CD4-positive, alpha-beta T cell (primary cell): Measurements from ENCODE around the gene APOBEC3A. TPM values are rescaled to one million over a fixed set of nuclear protein-coding genes. Genes with fewer than 3 reads are reported as not detected.
A peak's percentile ranks its signal among the peaks of the same experiment; 100 is the strongest.

ENCODE experiments used
- ATAC-seq: fragments of 200-7000 bp; cut with Tn5 transposase; one replicate; pipeline ENCODE4 v1.10.0; 2022; ENCODE audit warnings: mild to moderate bottlenecking; ENCODE audit not compliant: poor library complexity
- CTCF ChIA-PET: fragments of 350-600 bp; sonication (Branson Sonifier 250); formaldehyde crosslinking; loops from one replicate; lab custom pipeline; 2021; ENCODE audit warnings: antibody characterized with exemption, inconsistent platforms; lab: Charles Lee
- POLR2A ChIA-PET: fragments of 350-600 bp; sonication (Branson Sonifier 250); formaldehyde crosslinking; loops from one replicate; lab custom pipeline; 2021; ENCODE audit warnings: antibody characterized with exemption, inconsistent platforms; lab: Charles Lee
- DNase-seq, 14 experiments: peaks; one replicate each; pipeline ENCODE4 v3.0.0-alpha.2; 2013 to 2020; ENCODE audit warnings: mixed read lengths in 2 of 14
- H3K27ac ChIP-seq, 2 donors: one replicate each; pipeline versions ENCODE4 v1.5.1 to v1.7.0; 2013; ENCODE audit warnings: low read length in 2 of 2, low read depth in 1 of 2, mild to moderate bottlenecking in 1 of 2
- H3K27me3 ChIP-seq, 2 experiments: 1 replicate in 1 of 2; 2 replicates in 1 of 2; pipeline versions ENCODE4 v1.6.1 to v1.7.0; 2013; ENCODE audit warnings: low read length in 2 of 2, control low read depth in 1 of 2, mild to moderate bottlenecking in 1 of 2, moderate library complexity in 1 of 2; ENCODE audit not compliant: insufficient read depth in 2 of 2, control insufficient read depth in 1 of 2
- H3K36me3 ChIP-seq: one replicate; pipeline ENCODE4 v1.6.1; 2013; ENCODE audit warnings: low read length, control low read depth; ENCODE audit not compliant: insufficient read depth
- H3K4me1 ChIP-seq: one replicate; pipeline ENCODE4 v1.6.1; 2013; ENCODE audit warnings: low read length, control low read depth; ENCODE audit not compliant: insufficient read depth
- H3K4me3 ChIP-seq: one replicate; pipeline ENCODE4 v1.5.1; 2013; ENCODE audit warnings: mild to moderate bottlenecking, low read length, moderate library complexity
- H3K9me3 ChIP-seq, 2 experiments: 1 replicate in 1 of 2; 2 replicates in 1 of 2; pipeline versions ENCODE4 v1.6.1 to v1.7.0; 2013; ENCODE audit warnings: low read length in 2 of 2, mild to moderate bottlenecking in 2 of 2, control low read depth in 1 of 2, moderate library complexity in 1 of 2; ENCODE audit not compliant: control insufficient read depth in 1 of 2, insufficient read depth in 1 of 2
- H3K27ac Mint-ChIP-seq: one replicate; pipeline ENCODE4 v1.8.0; 2020; ENCODE audit warnings: mixed read lengths
- H3K27me3 Mint-ChIP-seq: one replicate; pipeline ENCODE4 v1.8.0; 2021; ENCODE audit warnings: mixed read lengths
- H3K36me3 Mint-ChIP-seq: one replicate; pipeline ENCODE4 v1.8.0; 2021; ENCODE audit warnings: low read depth, mixed read lengths
- H3K4me1 Mint-ChIP-seq: one replicate; pipeline ENCODE4 v1.8.0; 2021; ENCODE audit warnings: low read depth, mixed read lengths
- H3K4me3 Mint-ChIP-seq: one replicate; pipeline ENCODE4 v1.8.0; 2020; ENCODE audit warnings: mild to moderate bottlenecking, mixed read lengths
- H3K9me3 Mint-ChIP-seq: one replicate; pipeline ENCODE4 v1.8.0; 2020; ENCODE audit warnings: mixed read lengths
- intact Hi-C, 2 experiments: fragments of 100-400 bp; cut with DNase I in 1 of 2; cut with micrococcal nuclease in 1 of 2; formaldehyde crosslinking; loops; one replicate each; pipeline versions ENCODE4 v1.15.1 to v1.9.0; 2023 to 2025; cut with DNase I, micrococcal nuclease
- total RNA-seq, 174 experiments: library from RNA in 2 of 174; stranded (reverse) in 2 of 174; gene quantifications; one replicate each; pipeline ENCODE4 v1.2.3 and lab custom pipeline; 2021 to 2026
- TF ChIP-seq, protein P1 (sequence below): fragments of 200-600 bp; IDR thresholded peaks from one replicate; pipeline ENCODE4 v1.8.0; 2022; ENCODE audit warnings: antibody characterized with exemption, mild to moderate bottlenecking

Gene APOBEC3A
- total RNA-seq, 2 experiments from 2014 or later, result 0.74 to 1.6 TPM

DNA sequence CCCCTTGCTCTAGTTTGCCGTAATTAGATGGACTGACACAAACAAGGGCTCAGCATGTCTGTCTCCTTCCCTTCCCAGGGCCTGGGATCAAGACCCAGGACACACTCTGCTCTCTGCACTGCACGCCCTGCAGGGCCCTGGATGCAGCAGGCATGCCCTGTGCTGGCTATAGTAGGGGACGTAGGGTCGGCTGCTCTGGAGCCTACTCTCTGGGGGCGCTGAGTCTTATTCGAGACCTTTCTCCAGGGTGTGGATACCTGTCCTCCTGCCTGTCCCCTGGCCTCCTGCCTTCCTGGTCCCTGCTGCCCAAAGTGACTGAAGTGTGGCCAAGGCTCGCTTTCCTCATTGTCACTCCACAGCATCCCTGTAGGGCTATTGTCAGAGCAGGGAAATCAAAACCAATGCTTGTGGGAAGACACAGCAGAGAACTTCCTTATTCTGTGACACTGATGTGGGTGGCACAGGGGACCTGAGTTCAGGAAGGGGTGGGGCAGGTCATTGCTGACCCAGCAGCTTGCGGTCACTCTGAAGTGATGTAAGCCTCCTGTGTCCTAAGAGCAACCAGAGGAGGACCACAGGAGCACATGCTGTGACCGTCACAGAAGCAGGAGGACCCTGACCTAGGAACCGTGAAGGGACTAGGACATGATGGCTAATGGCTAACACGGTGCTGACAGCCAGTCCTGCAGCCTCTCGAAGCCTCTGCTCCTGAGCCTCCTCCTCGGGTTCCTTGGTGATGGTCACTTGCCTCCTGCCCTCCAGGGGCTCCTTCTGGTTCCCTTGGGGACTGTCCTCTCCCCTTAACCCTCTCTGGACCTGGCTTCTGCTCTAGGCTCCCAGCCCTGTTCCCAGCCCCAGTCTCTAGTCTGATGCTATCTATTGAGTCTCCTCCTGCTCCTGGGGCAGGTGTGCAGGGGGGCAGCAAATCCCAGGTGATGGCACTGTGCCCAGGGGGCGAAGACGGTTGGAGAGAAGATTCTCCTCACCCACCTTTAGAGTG lies 10.3 kb downstream of the APOBEC3A start:
- H3K4me1 Mint-ChIP-seq, result no peaks in the 10 kb centered on the region
- ChIA-PET POLR2A (no interaction called here), CTCF (no interaction called here)
- ATAC-seq (no peak), DNase-seq (peak in 3 of 14 experiments; percentile 34 to 81 (median 66))
- peaks cover 31% of the 10 kb centered on the region for H3K4me1 ChIP-seq
- no peak overlapping the region for H3K4me3 ChIP-seq
- TF ChIP-seq, protein P1, sequence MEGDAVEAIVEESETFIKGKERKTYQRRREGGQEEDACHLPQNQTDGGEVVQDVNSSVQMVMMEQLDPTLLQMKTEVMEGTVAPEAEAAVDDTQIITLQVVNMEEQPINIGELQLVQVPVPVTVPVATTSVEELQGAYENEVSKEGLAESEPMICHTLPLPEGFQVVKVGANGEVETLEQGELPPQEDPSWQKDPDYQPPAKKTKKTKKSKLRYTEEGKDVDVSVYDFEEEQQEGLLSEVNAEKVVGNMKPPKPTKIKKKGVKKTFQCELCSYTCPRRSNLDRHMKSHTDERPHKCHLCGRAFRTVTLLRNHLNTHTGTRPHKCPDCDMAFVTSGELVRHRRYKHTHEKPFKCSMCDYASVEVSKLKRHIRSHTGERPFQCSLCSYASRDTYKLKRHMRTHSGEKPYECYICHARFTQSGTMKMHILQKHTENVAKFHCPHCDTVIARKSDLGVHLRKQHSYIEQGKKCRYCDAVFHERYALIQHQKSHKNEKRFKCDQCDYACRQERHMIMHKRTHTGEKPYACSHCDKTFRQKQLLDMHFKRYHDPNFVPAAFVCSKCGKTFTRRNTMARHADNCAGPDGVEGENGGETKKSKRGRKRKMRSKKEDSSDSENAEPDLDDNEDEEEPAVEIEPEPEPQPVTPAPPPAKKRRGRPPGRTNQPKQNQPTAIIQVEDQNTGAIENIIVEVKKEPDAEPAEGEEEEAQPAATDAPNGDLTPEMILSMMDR, result no peak
- H3K27me3 ChIP-seq, result no peaks in the 10 kb centered on the region
- intact Hi-C loops, result no loop called here
- H3K36me3 ChIP-seq, result no peaks in the 10 kb centered on the region
- no peak overlapping the region for H3K4me3 Mint-ChIP-seq
- H3K27ac ChIP-seq, result no peak overlapping the region
- H3K36me3 Mint-ChIP-seq, result no peaks in the 10 kb centered on the region
- no peaks in the 10 kb centered on the region for H3K9me3 Mint-ChIP-seq
- peaks cover 18% of the 10 kb centered on the region for H3K27me3 Mint-ChIP-seq
- H3K27ac Mint-ChIP-seq, result no peak overlapping the region
- no peaks in the 10 kb centered on the region for H3K9me3 ChIP-seq

DNA sequence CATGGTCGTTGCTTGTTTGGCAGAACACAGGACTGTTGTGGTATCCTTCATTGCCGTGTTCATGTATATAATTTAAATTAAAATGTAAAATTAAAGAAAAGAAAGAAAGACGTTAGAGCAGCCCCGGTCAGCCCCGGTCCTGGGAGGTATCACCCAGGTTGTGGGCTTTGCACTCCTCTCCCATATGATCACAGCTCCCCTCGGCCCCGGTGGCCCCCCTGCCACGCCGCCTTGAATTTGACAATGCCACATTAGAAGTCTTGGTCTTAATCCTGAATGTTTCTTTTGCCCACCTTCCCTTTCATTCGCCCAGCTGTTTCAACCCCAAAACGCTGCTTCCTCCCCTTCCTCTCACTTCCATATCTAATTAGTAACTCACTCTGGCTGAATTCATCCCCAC lies 11.4 kb downstream of the APOBEC3A start:
- Mint-ChIP-seq H3K4me1 (peaks cover 4% of the 10 kb centered on the region), H3K9me3 (no peaks in the 10 kb centered on the region), H3K27me3 (peaks cover 24% of the 10 kb centered on the region), H3K4me3 (no peak overlapping the region), H3K27ac (no peak overlapping the region), H3K36me3 (no peaks in the 10 kb centered on the region)
- no peak for ATAC-seq
- TF ChIP-seq, protein P1, result no peak
- no peak for DNase-seq
- ChIA-PET POLR2A (no interaction called here), CTCF (no interaction called here)
- intact Hi-C loops, result no loop called here
- Histone ChIP-seq H3K4me1 (peaks cover 40% of the 10 kb centered on the region), H3K36me3 (no peaks in the 10 kb centered on the region), H3K4me3 (no peak overlapping the region), H3K27ac (no peak overlapping the region), H3K27me3 (no peaks in the 10 kb centered on the region), H3K9me3 (no peaks in the 10 kb centered on the region)

DNA sequence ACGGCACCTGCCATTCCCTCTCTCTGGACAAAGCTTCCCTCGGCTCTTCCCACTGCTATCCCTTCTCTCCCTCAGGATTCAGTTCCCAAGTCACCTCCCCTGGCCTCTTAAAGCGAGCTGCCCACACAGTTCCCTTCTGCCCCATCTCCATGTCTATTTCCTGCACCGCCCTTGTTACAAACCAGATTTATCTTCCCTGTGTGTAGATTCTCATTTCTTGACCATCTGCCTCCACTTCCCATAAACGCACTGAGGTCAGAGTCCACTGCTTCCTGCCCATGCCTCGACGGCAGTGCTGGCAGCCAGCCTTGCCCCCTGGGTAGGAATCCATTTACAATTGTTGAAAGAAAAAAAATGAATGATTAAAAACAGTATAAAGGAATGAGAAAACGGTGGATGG lies 13.1 kb downstream of the APOBEC3A start:
- POLR2A ChIA-PET, result no interaction called here
- DNase-seq, result no peak
- intact Hi-C loops, result no loop called here
- ATAC-seq, result no peak
- CTCF ChIA-PET, result no interaction called here
- Mint-ChIP-seq H3K27me3 (peaks cover 24% of the 10 kb centered on the region), H3K4me1 (peaks cover 4% of the 10 kb centered on the region), H3K27ac (no peak overlapping the region), H3K36me3 (no peaks in the 10 kb centered on the region), H3K9me3 (no peaks in the 10 kb centered on the region), H3K4me3 (no peak overlapping the region)
- Histone ChIP-seq H3K4me3 (no peak overlapping the region), H3K4me1 (peaks cover 34% of the 10 kb centered on the region), H3K36me3 (no peaks in the 10 kb centered on the region), H3K9me3 (no peaks in the 10 kb centered on the region), H3K27me3 (no peaks in the 10 kb centered on the region), H3K27ac (no peak overlapping the region)
- TF ChIP-seq, protein P1, result no peak
